ENCODE results near the gene LRBA.

GRCh38 chr4:150358691-150359090, 656.4 kb downstream of the LRBA start:
- TF ChIP-seq CTCF (IDR thresholded peaks at IDR 0.05; ENCODE audit: extremely low read depth in 1 of 2, insufficient read depth in 1 of 2, low read depth in 1 of 2, low read length in 2 of 2) (no peak), POLR2AphosphoS5 (IDR thresholded peaks at IDR 0.05; ENCODE audit: insufficient read depth, low read depth, low read length) (no peak), JUN (IDR thresholded peaks at IDR 0.05; ENCODE audit: borderline replicate concordance, insufficient read depth, insufficient read length, low read depth) (no peak), POLR2A (IDR thresholded peaks at IDR 0.05; ENCODE audit: low read depth, low read length) (no peak), MAX (IDR thresholded peaks at IDR 0.05; ENCODE audit: insufficient read depth, insufficient read length) (no peak)
